GM10266 (cell line): ENCODE results near the gene CDH24.

ENCODE experiments used
- DNase-seq: peaks from one replicate; pipeline ENCODE4 v3.0.0; 2012; ENCODE audit errors: extremely low spot score
- TF ChIP-seq, protein P1 (sequence below): IDR thresholded peaks from 2 replicates; pipeline ENCODE4 v1.5.1; 2012; ENCODE audit warnings: mild to moderate bottlenecking, low read depth; ENCODE audit not compliant: control insufficient read depth, insufficient read depth; ENCODE audit errors: missing control alignments

The CDH24 gene

DNA sequence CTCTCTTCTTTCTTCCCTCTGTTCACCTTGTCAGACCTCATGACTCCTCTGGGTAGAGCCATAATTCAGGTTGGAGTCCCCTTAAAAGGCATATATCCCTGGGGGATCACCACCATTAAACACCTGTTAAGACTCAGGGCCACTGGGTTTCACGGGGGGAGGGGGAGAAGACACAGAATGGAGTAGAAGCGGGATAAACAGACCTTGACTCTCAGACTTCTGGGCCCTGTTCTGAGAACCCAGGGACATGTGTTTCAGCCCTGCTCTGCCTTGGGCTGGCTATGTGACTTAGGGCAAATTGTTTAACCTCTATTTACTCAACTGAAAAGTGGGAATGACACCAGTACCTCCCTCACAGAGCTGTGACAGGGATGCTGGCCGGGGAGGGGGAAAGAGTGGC, 4.6 kb downstream of the CDH24 start:
- TF ChIP-seq, protein P1, sequence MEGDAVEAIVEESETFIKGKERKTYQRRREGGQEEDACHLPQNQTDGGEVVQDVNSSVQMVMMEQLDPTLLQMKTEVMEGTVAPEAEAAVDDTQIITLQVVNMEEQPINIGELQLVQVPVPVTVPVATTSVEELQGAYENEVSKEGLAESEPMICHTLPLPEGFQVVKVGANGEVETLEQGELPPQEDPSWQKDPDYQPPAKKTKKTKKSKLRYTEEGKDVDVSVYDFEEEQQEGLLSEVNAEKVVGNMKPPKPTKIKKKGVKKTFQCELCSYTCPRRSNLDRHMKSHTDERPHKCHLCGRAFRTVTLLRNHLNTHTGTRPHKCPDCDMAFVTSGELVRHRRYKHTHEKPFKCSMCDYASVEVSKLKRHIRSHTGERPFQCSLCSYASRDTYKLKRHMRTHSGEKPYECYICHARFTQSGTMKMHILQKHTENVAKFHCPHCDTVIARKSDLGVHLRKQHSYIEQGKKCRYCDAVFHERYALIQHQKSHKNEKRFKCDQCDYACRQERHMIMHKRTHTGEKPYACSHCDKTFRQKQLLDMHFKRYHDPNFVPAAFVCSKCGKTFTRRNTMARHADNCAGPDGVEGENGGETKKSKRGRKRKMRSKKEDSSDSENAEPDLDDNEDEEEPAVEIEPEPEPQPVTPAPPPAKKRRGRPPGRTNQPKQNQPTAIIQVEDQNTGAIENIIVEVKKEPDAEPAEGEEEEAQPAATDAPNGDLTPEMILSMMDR = no peak
- DNase-seq = no peak

DNA sequence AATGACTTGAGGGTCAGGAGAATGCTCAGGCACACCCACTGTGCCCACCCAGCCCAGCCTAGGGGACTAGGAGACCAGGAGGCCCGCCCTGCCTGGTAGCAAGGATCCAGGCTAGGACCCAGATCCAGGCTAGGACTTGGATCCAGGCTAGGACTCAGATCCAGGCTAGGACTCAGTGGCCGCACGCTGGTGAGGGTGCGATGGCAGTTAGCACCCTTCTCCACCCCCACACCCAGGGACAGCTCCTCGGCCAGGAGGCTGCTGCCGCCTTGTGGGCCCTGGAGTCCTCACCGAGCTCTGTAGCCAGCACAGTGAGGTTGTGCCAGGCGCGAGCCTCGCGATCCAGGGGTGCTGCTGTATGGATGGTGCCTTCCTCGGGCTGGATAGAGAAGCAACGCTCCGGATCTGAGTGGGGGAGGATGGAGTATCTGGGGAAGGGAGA, 5.1 kb downstream of the CDH24 start:
- DNase-seq = no peak
- TF ChIP-seq, protein P1 = no peak

DNA sequence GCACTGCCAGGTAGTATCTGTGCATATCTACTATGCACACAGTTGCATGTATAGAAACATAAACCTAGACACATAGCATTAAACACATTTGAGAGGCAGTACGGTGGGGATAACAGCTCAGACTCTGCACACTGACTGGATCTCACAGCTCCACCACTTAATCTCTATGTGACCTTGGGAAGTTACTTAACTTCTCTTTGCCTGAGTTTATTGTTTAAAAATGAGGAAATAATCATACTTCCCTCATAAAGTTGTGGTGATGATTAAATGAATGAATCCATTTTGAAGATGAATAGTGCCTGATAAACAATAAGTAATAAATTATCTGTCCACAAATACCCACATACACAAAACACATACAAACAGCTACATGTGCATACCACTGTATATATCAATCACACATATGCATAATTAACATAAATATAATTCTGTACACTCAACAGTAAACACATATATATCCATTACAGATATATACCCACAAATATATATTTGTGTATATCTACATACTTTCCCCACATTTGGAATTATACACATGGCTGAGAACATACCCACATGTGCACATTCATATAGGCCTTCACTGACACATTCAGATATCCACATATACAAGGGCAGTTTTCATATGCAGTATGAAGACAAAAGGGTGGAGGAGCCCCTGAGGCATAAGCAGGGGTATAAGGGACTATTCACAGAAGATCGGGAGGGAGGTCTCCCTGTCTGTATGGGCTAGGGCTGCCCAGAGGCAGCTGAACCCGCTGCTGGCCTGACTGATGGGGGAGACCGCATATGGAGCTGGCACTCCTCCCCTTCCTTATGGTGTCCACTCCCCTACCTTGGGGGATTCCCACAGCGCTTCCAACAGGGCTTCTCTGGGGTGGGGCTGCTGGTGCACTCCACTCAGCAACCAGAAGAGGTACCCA, 5.9 kb downstream of the CDH24 start:
- DNase-seq = no peak
- TF ChIP-seq, protein P1 = no peak

DNA sequence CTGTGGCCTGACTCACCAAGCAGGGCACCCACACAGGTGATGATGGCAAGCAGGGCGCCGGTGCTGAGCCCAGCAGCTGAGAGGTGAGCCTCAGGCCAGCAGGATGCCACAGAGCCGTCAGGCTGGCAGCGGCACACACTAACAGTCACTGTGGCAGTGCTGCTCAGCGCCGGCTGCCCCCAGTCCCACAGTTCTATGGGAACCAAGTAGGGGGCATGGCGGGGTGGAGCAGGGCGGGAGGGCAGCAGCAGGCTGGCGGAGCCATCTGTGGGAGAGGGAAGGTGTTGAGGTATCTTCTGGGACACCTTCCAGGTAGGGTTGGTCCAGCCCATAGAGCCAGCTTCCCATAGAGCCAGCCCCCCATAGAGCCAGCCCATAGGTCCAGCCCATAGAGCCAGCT, 8.3 kb downstream of the CDH24 start:
- no peak for DNase-seq
- TF ChIP-seq, protein P1 = no peak

DNA sequence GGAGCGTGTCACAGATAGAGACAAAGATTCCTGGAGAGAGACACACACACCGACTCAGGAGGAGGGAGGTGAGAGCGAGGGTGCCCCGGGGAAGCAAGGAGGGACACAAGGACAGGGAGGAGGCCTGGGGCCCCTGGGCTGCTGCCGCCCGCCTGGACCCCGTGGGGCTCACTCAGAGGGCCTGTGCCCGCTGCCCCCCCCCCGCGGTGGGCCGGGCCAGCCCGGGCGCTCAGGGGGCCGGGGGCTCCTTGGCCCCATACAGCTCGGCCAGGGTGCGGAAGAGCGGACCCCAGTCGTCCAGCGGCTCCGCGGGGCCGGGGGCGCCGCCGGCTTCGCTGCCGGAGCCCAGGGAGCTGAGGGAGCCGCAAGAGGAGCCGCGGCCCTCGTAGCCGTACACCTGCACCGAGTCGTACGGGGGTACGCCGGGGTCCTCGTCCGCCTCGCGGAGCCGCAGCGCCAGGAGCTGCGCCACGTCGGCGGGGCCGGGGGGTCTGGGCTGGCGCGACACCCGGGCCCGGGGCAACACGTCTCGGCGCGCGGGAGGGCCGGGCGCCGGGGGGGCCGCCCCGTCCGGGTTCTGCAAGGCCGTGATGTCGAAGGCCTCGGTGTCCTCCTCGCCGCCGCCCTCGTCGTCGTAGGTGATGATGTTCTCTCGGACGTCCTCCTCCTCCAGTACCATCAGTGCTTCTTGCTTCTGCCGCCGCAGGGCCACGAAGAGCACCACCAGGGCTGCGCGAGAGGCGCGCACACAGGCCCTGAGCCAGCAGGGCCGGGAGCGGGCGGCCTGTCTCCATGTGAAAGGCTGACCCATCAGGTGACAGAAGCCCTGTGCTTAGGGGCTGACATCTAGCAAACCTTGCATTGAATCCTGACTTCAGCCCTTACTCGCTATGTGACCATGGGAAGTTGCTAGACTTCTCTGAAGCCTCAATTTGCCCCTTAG, 9.3 kb downstream of the CDH24 start:
- TF ChIP-seq, protein P1 = no peak
- no peak for DNase-seq

DNA sequence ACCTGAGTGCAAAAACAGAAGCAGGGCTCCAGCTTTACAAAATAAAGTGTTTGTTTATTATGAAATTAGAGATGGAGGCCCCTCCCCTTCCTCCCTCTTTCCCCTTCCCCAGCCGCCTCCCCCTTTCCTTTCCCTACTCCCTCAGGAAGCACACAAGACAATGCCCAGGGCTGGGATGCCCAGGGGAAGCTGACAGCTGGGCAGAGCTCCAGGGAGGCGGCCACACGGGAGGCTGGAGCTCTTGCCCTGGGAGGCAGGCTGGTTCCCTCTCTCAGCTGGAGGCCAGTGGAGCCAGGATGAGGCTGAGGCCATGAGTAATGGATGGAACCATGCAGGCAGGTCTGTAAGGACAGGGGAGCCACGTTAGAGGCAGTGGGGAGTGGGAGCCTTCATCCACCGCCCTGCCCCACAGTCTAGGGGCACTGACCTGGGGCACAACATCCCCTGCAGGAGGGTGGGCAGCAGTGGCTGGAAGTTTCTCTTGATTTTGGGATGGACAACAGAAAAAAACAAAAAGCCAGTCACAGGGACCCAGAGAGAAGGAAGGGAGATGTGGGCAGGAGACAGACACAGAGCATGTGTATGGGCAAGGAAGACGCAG, 10.2 kb downstream of the CDH24 start:
- TF ChIP-seq, protein P1 = no peak
- no peak for DNase-seq
